Glomerular visceral epithelial cell (primary cell): Measurements from ENCODE around the gene SNX1.

Experiments used
- DNase-seq: peaks from one replicate; pipeline ENCODE4 v3.0.0-alpha.2; 2016; ENCODE audit errors: extremely low spot score

Gene SNX1

GRCh38 chr15:64163659-64164362, 68.0 kb downstream of the SNX1 start:
- peak; percentile 42 for DNase-seq

- no peak for DNase-seq
Observed at GRCh38 chr15:64164436-64164835, 68.7 kb downstream of the SNX1 start.

GRCh38 chr15:64166102-64166890, 70.5 kb downstream of the SNX1 start:
- DNase-seq = no peak

GRCh38 chr15:64180235-64180824, 84.5 kb downstream of the SNX1 start:
- DNase-seq = no peak

GRCh38 chr15:64182859-64183370, 87.1 kb downstream of the SNX1 start:
- no peak for DNase-seq

GRCh38 chr15:64185146-64185911, 89.5 kb downstream of the SNX1 start:
- DNase-seq = no peak

GRCh38 chr15:64187396-64188191, 91.8 kb downstream of the SNX1 start:
- DNase-seq = no peak
